Lung microvascular endothelial cell (primary cell): ENCODE measurements around the gene CHST11. TPM values are rescaled to one million over a fixed set of nuclear protein-coding genes. Genes with fewer than 3 reads are reported as not detected.
A peak's percentile ranks its signal among the peaks of the same experiment; 100 is the strongest.
"Not testable (repeated sequence)": the region's sequence is repeated elsewhere in the genome, so short reads cannot be mapped to it uniquely, and the experiment has no call there.

Experiments
- DNase-seq, 2 donors: peaks; one replicate each; pipeline versions ENCODE4 v3.0.0 to v3.0.0-alpha.2; 2010; ENCODE audit warnings: low read depth in 2 of 2
- total RNA-seq: library from RNA; depleted of rRNA; stranded (reverse); fragments of >200 nt; gene quantifications from 2 replicates; pipeline ENCODE4 v1.2.1, GENCODE V29; 2014

The CHST11 gene
- total RNA-seq, 1 donor from 2014 or later: 4.8 TPM

DNA sequence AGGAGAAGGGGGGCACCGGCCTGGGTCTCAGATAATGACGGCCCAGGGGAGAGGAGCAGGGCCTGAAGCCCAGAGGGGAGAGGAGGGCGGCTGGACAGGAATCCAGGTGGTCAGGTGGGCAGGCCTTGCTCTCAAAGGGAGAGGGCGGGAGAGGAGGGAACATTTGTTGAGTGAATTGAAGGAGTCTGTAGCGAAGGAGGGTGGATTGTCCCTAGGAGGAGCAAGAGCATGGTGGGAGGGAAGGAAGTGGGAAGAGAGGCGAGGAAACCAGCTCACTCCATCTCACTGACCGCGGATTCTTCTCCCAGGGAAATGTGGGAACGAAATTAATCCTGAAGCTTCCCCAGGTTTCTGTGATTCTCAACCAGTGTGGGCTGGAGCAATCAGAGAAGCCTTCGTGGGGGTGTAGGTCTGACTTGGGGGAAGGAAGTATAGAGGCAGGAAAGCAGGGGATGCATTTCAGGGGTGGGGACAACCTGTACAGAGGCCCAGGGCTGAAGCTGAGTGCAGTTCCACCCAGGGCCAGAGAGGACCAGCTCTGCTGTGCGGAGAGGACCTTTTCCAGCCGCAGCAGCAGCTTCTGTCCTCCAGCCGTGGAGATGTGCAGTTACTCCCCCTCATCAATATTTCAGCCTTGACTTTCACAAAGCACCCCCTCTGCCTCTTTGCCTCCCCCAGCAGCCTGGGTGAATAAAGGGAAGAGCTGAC lies 100.9 kb downstream of the CHST11 start:
- no peak for DNase-seq

DNA sequence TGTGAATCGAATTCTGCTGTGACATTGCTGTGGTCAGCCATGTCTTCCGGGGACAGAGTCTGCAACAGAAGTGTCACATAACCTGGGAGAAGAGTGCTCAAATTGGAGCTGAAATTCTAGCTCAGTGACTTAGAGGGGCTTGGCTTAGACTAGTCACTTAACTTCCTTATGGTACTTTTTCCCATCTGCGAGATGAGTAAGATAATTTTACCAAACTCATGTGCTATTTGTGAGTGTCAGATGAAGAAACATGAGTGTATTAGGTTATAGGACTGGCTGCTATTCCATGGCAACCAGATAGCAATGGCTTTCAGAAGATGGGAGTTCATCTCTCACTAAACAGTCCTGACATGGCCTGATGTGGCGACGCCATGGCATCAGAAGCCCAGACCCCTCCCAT lies 104.1 kb downstream of the CHST11 start:
- no peak for DNase-seq

GRCh38 chr12:104562763-104563162 lies 106.0 kb downstream of the CHST11 start:
- no peak for DNase-seq

GRCh38 chr12:104564662-104565061 lies 107.9 kb downstream of the CHST11 start:
- not testable (repeated sequence) for DNase-seq

DNA sequence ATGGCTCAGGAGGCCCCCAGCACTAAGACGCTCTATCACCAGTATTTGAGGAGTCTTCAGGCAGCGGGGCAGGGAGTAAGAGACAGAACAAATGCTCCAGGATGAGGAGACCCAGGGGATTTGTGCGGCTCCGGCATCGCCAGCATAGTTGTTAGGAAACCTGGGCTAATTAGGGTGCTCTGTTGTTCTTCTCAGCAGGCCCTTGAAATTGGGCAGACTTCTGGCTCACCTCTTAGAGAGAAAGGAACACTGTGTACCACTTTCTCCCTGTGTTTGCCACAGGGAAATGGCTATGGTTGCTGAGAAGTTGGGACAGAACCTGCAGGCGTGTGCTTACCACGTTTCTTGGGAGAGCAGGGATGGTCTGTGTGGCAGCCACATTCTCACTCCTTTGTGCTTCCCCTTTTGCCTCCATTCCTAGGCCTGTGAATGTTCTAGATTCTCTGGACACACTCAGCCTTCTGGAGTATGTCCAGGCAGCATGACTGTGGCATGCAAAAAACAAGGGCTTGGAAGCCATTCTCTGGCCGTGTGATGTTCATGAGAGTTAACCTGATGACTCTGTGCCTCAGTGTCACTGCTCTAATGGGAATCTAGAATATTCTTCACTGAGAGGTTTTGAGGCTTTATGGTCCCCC lies 109.0 kb downstream of the CHST11 start:
- DNase-seq: no peak

- DNase-seq: no peak
Measured at GRCh38 chr12:104566244-104566993, 109.7 kb downstream of the CHST11 start.

- DNase-seq: peak in 1 of 2 donors; percentile 3
Measured at GRCh38 chr12:104567832-104568486, 111.2 kb downstream of the CHST11 start.

DNA sequence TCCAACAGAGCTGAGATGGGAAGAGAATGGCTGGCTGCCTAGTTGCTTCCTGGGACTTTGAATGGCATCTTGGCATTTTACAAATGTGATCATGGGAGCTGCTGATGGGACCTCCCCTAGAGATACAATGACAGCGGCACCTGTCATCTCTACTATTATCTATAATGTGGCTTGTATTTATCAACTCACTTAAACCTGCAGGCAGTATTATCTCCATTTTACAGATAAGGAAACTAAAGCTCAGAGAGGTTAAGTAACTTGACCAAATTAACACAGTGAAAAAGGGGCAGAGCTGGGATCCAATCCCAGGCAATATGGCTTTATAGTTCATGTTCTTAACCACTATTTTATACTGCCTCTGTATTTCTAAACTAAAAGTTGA lies 111.7 kb downstream of the CHST11 start:
- DNase-seq: no peak

DNA sequence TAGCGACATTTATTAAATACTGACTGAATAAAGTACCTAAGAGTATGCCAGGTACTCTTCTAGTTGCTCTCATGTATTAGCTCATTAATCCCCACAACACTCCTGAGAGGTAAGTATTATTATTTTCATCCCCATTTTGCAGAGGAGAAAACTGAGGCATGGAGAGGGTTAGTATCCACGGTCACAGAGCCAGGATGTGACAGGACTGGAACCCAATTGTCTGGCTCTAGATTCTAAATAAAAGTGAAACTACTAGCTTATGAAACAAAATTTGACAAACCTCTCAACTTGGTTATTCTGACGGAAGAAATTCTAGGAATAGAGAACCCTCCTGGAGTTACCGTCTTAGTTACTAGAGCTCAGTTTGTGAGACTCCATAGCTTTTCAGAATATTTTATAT lies 112.2 kb downstream of the CHST11 start:
- DNase-seq: no peak

GRCh38 chr12:104569346-104570173 lies 112.8 kb downstream of the CHST11 start:
- no peak for DNase-seq

DNA sequence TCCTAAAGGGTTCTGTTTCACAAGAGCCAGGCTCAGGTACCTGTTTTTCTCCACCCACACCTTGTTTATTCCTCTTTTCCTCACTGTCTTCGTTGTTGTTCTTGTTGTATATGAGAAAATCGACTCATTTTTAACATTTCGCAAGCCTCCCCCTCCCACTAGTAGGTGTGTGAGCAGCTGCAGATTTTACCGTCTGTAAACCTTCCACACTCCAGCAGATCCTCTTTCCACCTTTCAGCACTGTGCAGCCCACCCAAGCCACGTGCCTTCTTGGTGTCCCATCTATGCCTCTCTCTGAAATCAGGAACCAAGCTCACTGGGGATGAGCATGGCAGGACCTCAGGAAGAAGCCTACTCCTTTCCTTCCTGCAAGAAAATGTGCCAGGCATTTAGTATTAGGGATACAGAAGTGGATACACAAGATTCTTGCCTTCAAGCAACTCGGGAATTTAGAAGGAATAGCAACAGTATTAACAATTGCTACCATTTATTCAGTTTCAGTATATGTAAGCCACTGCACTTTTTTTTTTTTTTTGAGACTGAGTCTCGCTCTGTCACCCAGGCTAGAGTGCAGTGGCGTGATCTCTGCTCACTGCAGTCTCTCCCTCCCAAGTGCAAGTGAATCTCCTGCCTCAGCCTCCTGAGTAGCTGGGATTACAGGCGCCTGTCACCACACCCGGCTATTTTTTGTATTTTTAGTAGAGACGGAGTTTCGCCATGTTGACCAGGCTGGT lies 113.6 kb downstream of the CHST11 start:
- no peak for DNase-seq

DNA sequence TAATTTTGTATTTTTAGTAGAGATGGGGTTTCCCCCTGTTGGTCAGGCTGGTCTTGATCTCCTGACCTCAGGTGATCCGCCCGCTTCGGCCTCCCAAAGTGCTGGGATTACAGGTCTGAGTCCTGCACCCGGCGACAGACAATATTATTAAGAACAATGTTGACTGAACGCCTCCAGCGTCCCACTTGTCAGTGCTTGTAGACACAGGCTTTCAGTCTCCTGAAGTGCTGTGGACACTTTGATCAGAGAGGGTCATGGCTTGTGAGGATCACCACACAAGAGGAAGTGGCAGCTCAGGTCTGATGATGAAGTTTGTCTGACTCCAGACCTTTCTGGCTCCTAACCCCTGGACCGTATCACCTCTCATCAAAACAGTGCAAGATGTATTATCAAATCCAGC lies 114.6 kb downstream of the CHST11 start:
- no peak for DNase-seq

- DNase-seq: not testable (repeated sequence)
Measured at GRCh38 chr12:104574353-104574752, 117.6 kb downstream of the CHST11 start.

GRCh38 chr12:104574758-104575157 lies 118.0 kb downstream of the CHST11 start:
- DNase-seq: peak in 1 of 2 donors; percentile 26

- no peak for DNase-seq
Measured at GRCh38 chr12:104575442-104576186, 118.9 kb downstream of the CHST11 start.

DNA sequence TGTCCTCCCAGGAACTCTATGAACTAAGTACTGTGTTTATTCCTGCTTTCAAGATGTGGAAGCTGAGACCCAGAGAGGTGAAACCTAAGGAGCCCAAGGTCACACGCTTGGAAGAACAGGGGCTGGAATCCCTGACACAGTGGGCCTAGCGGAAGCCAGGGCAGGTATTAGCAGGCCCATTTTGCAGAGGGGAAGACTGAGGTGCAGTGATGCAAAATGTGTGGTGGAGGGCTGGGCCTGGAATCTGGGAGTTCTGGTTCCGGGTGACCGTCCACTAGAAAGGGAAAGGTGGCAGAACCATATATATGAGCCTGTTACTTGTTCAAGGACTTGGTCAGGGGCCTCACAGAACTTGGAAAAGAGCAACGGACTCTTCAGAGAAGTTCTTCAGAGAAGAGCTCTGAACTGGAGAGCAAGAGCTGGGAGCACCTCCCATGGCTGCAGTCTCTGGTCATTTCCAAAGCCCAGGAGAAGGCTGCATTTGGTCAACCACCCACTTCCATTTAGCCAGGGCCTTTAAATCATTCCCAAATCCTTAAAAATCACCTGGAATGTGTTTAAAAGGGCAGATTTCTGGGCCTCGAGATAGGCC lies 119.5 kb downstream of the CHST11 start:
- DNase-seq: no peak

DNA sequence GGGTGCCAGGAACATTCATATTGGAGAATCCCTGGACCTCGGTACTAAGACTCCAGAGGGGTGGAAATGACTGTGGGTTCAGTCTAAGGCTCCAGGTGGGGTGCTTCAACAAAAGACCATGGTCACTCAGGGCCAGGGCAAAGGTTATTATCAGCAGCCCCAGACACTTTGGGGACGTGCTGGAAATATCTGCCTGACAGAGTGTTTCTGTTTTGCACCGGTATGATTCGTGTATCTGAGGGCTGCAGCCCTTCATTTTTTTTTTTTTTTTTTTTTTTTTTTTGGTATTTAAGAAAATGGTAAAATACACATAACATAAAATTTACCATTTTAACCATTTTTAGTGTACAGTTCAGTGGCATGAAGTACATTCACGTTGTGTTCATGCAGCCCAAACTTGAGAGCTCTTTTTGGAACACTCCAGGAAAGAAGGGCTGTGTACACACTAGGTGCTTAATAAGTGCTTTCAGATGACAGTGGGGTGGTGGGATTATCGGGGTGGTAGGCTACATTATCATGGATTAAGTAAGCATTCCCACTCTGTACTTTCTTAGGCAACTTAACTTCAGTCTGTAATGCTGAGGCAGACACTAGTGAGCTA lies 120.3 kb downstream of the CHST11 start:
- no peak for DNase-seq

DNA sequence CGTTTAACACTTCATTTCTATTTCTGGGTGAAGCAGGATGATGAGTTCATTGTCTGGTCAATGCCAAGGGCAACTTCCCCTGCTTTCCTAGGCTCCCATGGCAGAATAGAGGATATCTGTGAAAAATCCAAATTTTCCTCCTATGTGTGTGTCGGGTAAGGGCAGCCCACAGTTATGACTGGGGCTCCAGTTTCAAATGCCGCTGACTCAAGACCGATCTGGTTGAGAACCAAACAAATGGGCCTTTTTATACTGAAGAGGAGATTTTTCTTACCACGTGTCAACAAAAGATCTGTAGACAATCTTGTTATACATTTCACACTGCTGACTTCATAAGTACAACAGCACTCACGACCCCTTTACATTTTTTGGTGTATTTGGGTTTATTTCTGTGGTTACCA lies 120.8 kb downstream of the CHST11 start:
- peak in 1 of 2 donors; percentile 41 for DNase-seq

GRCh38 chr12:104578453-104578852 lies 121.7 kb downstream of the CHST11 start:
- DNase-seq: peak in 1 of 2 donors; percentile 87
